Measurements from ENCODE around the gene DOCK2. TPM values are rescaled to one million over a fixed set of nuclear protein-coding genes. Genes with fewer than 3 reads are reported as not detected.

Gene DOCK2
- polyA plus RNA-seq, 1 experiment: 2.0 TPM

GRCh38 chr5:169772256-169772655, 135.2 kb downstream of the DOCK2 start:
- ChIA-PET POLR2A (no interaction called here), CTCF (interaction anchor here (1.4 kb wide), 1 partner anchor 208 kb away, joined by 3 read pairs; the partner anchor contains the start of gene INSYN2B)
- no peak for TF ChIP-seq CTCF (IDR thresholded peaks at IDR 0.05; ENCODE audit: insufficient read depth, low read depth, low read length)
- Histone ChIP-seq H3K4me3 (ENCODE audit: low read depth, low read length) (no peak overlapping the region), H3K36me3 (ENCODE audit: control insufficient read depth, insufficient read depth, low read length) (no peaks in the 10 kb centered on the region), H3K27me3 (ENCODE audit: control insufficient read depth, insufficient read depth, low read length) (no peaks in the 10 kb centered on the region)
- no peak for DNase-seq (ENCODE audit: low read depth)

GRCh38 chr5:169772688-169773087, 135.6 kb downstream of the DOCK2 start:
- TF ChIP-seq CTCF (IDR thresholded peaks at IDR 0.05; ENCODE audit: insufficient read depth, low read depth, low read length): no peak
- ChIA-PET POLR2A (no interaction called here), CTCF (interaction anchor here (1.4 kb wide), 1 partner anchor 208 kb away, joined by 3 read pairs; the partner anchor contains the start of gene INSYN2B)
- H3K36me3 ChIP-seq (ENCODE audit: control insufficient read depth, insufficient read depth, low read length): no peaks in the 10 kb centered on the region
- H3K27me3 ChIP-seq (ENCODE audit: control insufficient read depth, insufficient read depth, low read length): no peaks in the 10 kb centered on the region
- H3K4me3 ChIP-seq (ENCODE audit: low read depth, low read length): no peak overlapping the region
- DNase-seq (ENCODE audit: low read depth): no peak

- DNase-seq (ENCODE audit: low read depth): no peak
- Histone ChIP-seq H3K4me3 (ENCODE audit: low read depth, low read length) (no peak overlapping the region), H3K27me3 (ENCODE audit: control insufficient read depth, insufficient read depth, low read length) (no peaks in the 10 kb centered on the region), H3K36me3 (ENCODE audit: control insufficient read depth, insufficient read depth, low read length) (no peaks in the 10 kb centered on the region; the same call in 1 of the 2 replicates)
- CTCF ChIA-PET: no interaction called here
- POLR2A ChIA-PET: no interaction called here
- no peak for TF ChIP-seq CTCF (IDR thresholded peaks at IDR 0.05; ENCODE audit: insufficient read depth, low read depth, low read length)
Measured at GRCh38 chr5:169777159-169777558, 140.1 kb downstream of the DOCK2 start.

GRCh38 chr5:169778622-169779596, 141.8 kb downstream of the DOCK2 start:
- no peak overlapping the region for H3K4me3 ChIP-seq (ENCODE audit: low read depth, low read length)
- TF ChIP-seq CTCF (IDR thresholded peaks at IDR 0.05; ENCODE audit: insufficient read depth, low read depth, low read length): no peak
- POLR2A ChIA-PET: no interaction called here
- H3K36me3 ChIP-seq (ENCODE audit: control insufficient read depth, insufficient read depth, low read length): no peaks in the 10 kb centered on the region; the same call in 1 of the 2 replicates
- no peak for DNase-seq (ENCODE audit: low read depth)
- H3K27me3 ChIP-seq (ENCODE audit: control insufficient read depth, insufficient read depth, low read length): no peaks in the 10 kb centered on the region
- CTCF ChIA-PET: interaction anchor here (1.9 kb wide), 1 partner anchor 10 kb away, joined by 4 read pairs; no protein-coding TSS in a partner anchor
